Frontal cortex (tissue), 4 donors: ENCODE results near the gene JPH4. TPM values are rescaled to one million over a fixed set of nuclear protein-coding genes. Genes with fewer than 3 reads are reported as not detected.

Experiments used
- DNase-seq, 2 donors: peaks; one replicate each; pipeline ENCODE4 v3.0.0; 2012; ENCODE audit warnings: low spot score in 2 of 2
- FAIRE-seq: peaks from 2 replicates; lab custom pipeline; 2012; peaks lifted over from hg19 to GRCh38; lab: Jason Lieb, UNC
- total RNA-seq: library from RNA; depleted of rRNA; stranded (reverse); fragments of >200 nt; gene quantifications from one replicate; pipeline ENCODE4 v1.2.3, GENCODE V29; 2014
- donor health status: control.
- donor health status: control.
- donor health status: control.

JPH4 gene
- total RNA-seq, 1 donor from 2014 or later = 32.2 TPM

- DNase-seq (no peak), FAIRE-seq (no peak)
These were observed 11.8 kb downstream of the JPH4 start for GRCh38 chr14:23566778-23567185.

GRCh38 chr14:23566112-23566777 is 12.3 kb downstream of the JPH4 start:
- DNase-seq = no peak
- FAIRE-seq = no peak

- DNase-seq (no peak), FAIRE-seq (no peak)
These were observed 13.0 kb downstream of the JPH4 start for GRCh38 chr14:23565626-23566025.

GRCh38 chr14:23564876-23565275 is 13.7 kb downstream of the JPH4 start:
- no peak for DNase-seq
- no peak for FAIRE-seq

GRCh38 chr14:23564181-23564812 is 14.3 kb downstream of the JPH4 start:
- no peak for FAIRE-seq
- no peak for DNase-seq

- DNase-seq (no peak), FAIRE-seq (no peak)
These were observed 15.0 kb downstream of the JPH4 start for GRCh38 chr14:23563473-23564180.

GRCh38 chr14:23562822-23563472 is 15.6 kb downstream of the JPH4 start:
- peak in 1 of 2 donors; percentile 64 for DNase-seq
- no peak for FAIRE-seq

GRCh38 chr14:23561873-23562821 is 16.4 kb downstream of the JPH4 start:
- DNase-seq (no peak), FAIRE-seq (no peak)

GRCh38 chr14:23561259-23561658 is 17.3 kb downstream of the JPH4 start:
- FAIRE-seq (no peak), DNase-seq (no peak)

GRCh38 chr14:23559926-23560520 is 18.6 kb downstream of the JPH4 start:
- DNase-seq (no peak), FAIRE-seq (no peak)

GRCh38 chr14:23559010-23559925 is 19.3 kb downstream of the JPH4 start:
- no peak for DNase-seq
- FAIRE-seq = no peak

GRCh38 chr14:23558346-23559009 is 20.1 kb downstream of the JPH4 start:
- no peak for DNase-seq
- no peak for FAIRE-seq

GRCh38 chr14:23557946-23558345 is 20.6 kb downstream of the JPH4 start:
- no peak for DNase-seq
- FAIRE-seq = no peak

GRCh38 chr14:23557521-23557920 is 21.1 kb downstream of the JPH4 start:
- FAIRE-seq (no peak), DNase-seq (no peak)

- DNase-seq (no peak), FAIRE-seq (no peak)
These were observed 21.7 kb downstream of the JPH4 start for GRCh38 chr14:23556700-23557440.

GRCh38 chr14:23555882-23556699 is 22.5 kb downstream of the JPH4 start, which contains the start of gene THTPA:
TSS of gene THTPA (plus strand) at chr14:23556271. CDS start at chr14:23556758, 487 bp downstream.
- no peak for FAIRE-seq
- peak; percentile 88 to 89 for DNase-seq
